ENCODE results near the gene PGBD1. TPM values are rescaled to one million over a fixed set of nuclear protein-coding genes. Genes with fewer than 3 reads are reported as not detected.

PGBD1 gene
- total and polyA plus RNA-seq, 11 donors, result 1.7 to 4.6 (median 2.9) TPM

GRCh38 chr6:28269492-28269891 lies 11.9 kb upstream of the PGBD1 start:
- Histone ChIP-seq H3K9me3 (no peaks in the 10 kb centered on the region), H3K4me1 (peaks cover 0 to 42% (median 12%) of the 10 kb centered on the region in 12 donors), H3K36me3 (peaks cover 0 to 36% (median 28%) of the 10 kb centered on the region in 9 donors), H3K4me3 (no peak overlapping the region), H3K27me3 (no peaks in the 10 kb centered on the region), H3K27ac (peak overlapping the region in 1 of 12 donors; percentile 15)
- TF ChIP-seq CTCF (IDR thresholded peaks at IDR 0.05) (no peak), POLR2A (IDR thresholded peaks at IDR 0.05) (no peak)
- intact Hi-C loops (cut with DNase I), result loop anchor here in 5 of 10 donors (5.0 kb wide), 5 partner anchors 63 to 132 kb away; partner anchors contain the start of genes ZSCAN31 (in 3 of the 5) and ZKSCAN8 (in 1 of the 5)
- ATAC-seq, result peak in 1 of 4 donors; percentile 33
- no peak for DNase-seq

GRCh38 chr6:28274888-28275287 lies 6.5 kb upstream of the PGBD1 start:
- TF ChIP-seq CTCF (IDR thresholded peaks at IDR 0.05), result no peak
- no peak for TF ChIP-seq POLR2A (IDR thresholded peaks at IDR 0.05)
- no peak overlapping the region for H3K4me3 ChIP-seq
- intact Hi-C loops (cut with DNase I), result no loop called here
- H3K4me1 ChIP-seq, result peaks cover 0 to 18% (median 0%) of the 10 kb centered on the region in 12 donors
- H3K9me3 ChIP-seq, result no peaks in the 10 kb centered on the region
- no peaks in the 10 kb centered on the region for H3K27me3 ChIP-seq
- H3K36me3 ChIP-seq, result peaks cover 0 to 71% (median 49%) of the 10 kb centered on the region in 9 donors
- no peak for ATAC-seq
- no peak for DNase-seq
- H3K27ac ChIP-seq, result peak overlapping the region in 1 of 12 donors; percentile 28

- DNase-seq, result no peak
- Histone ChIP-seq H3K36me3 (peaks cover 0 to 53% (median 38%) of the 10 kb centered on the region in 9 donors), H3K27me3 (no peaks in the 10 kb centered on the region), H3K27ac (no peak overlapping the region), H3K4me3 (no peak overlapping the region), H3K9me3 (peaks cover 0 to 3% (median 0%) of the 10 kb centered on the region in 12 donors), H3K4me1 (peaks cover 0 to 35% (median 7%) of the 10 kb centered on the region in 12 donors)
- no peak for ATAC-seq
- WGBS, 4 donors, result 77 to 82% (median 81%) methylated on average over 3 of the region's 3 CpGs
- intact Hi-C loops (cut with DNase I), result no loop called here
- TF ChIP-seq POLR2A (IDR thresholded peaks at IDR 0.05) (no peak), CTCF (IDR thresholded peaks at IDR 0.05) (no peak)
These were observed 3.6 kb upstream of the PGBD1 start for GRCh38 chr6:28277746-28278145.

GRCh38 chr6:28280595-28281287 lies 631 bp upstream of the PGBD1 start:
- H3K4me3 ChIP-seq, result peak overlapping the region; percentile 59 to 88 (median 74)
- H3K27ac ChIP-seq, result peak overlapping the region in 7 of 12 donors; percentile 29 to 76 (median 68)
- H3K4me1 ChIP-seq, result peaks cover 0 to 18% (median 7%) of the 10 kb centered on the region in 12 donors
- no peak for DNase-seq
- TF ChIP-seq CTCF (IDR thresholded peaks at IDR 0.05) (no peak), POLR2A (IDR thresholded peaks at IDR 0.05) (no peak)
- H3K27me3 ChIP-seq, result no peaks in the 10 kb centered on the region
- ATAC-seq, result no peak
- peaks cover 0 to 11% (median 0%) of the 10 kb centered on the region in 12 donors for H3K9me3 ChIP-seq
- WGBS, 4 donors, result 50 to 55% (median 53%) methylated on average over 3 of the region's 3 CpGs
- intact Hi-C loops (cut with DNase I), result loop anchor here in 6 of 10 donors (5.0 to 10.0 kb wide), 6 partner anchors 53 to 77 kb away; partner anchors contain the start of genes ZSCAN31 (in 3 of the 6) and ZSCAN9 (in 1 of the 6)
- H3K36me3 ChIP-seq, result peaks cover 0 to 45% (median 30%) of the 10 kb centered on the region in 9 donors
